Glomerular visceral epithelial cell (primary cell): Measurements from ENCODE around the gene IL16.

Source experiments
- DNase-seq: peaks from one replicate; pipeline ENCODE4 v3.0.0-alpha.2; 2016; ENCODE audit errors: extremely low spot score

Gene IL16

GRCh38 chr15:81275711-81276392, 79.2 kb downstream of the IL16 start:
- no peak for DNase-seq

GRCh38 chr15:81276967-81277366, 80.3 kb downstream of the IL16 start:
- DNase-seq, result no peak

- DNase-seq, result no peak
Observed at GRCh38 chr15:81277851-81278250, 81.2 kb downstream of the IL16 start.

- DNase-seq, result no peak
Observed at GRCh38 chr15:81278306-81279029, 81.8 kb downstream of the IL16 start.

GRCh38 chr15:81279621-81280485, 83.2 kb downstream of the IL16 start:
- DNase-seq, result no peak

GRCh38 chr15:81280696-81281455, 84.2 kb downstream of the IL16 start:
- no peak for DNase-seq

- no peak for DNase-seq
Observed at GRCh38 chr15:81281456-81281735, 84.7 kb downstream of the IL16 start.

- no peak for DNase-seq
Observed at GRCh38 chr15:81281766-81282605, 85.3 kb downstream of the IL16 start.

- no peak for DNase-seq
Observed at GRCh38 chr15:81282606-81282895, 85.9 kb downstream of the IL16 start.

- DNase-seq, result no peak
Observed at GRCh38 chr15:81282911-81283310, 86.2 kb downstream of the IL16 start.

- DNase-seq, result no peak
Observed at GRCh38 chr15:81284256-81285031, 87.8 kb downstream of the IL16 start.

- no peak for DNase-seq
Observed at GRCh38 chr15:81285461-81285860, 88.8 kb downstream of the IL16 start.

GRCh38 chr15:81286621-81287121, 90.0 kb downstream of the IL16 start:
- DNase-seq, result no peak

- DNase-seq, result no peak
Observed at GRCh38 chr15:81288040-81288439, 91.4 kb downstream of the IL16 start.

GRCh38 chr15:81288616-81289015, 91.9 kb downstream of the IL16 start:
- DNase-seq, result no peak

- DNase-seq, result no peak
Observed at GRCh38 chr15:81289910-81290309, 93.2 kb downstream of the IL16 start.

- no peak for DNase-seq
Observed at GRCh38 chr15:81291916-81292522, 95.3 kb downstream of the IL16 start.

GRCh38 chr15:81292523-81293001, 95.9 kb downstream of the IL16 start:
- no peak for DNase-seq

GRCh38 chr15:81293728-81294515, 97.2 kb downstream of the IL16 start:
- DNase-seq, result no peak
